Measurements from ENCODE around the gene DIPK2A.

DNA sequence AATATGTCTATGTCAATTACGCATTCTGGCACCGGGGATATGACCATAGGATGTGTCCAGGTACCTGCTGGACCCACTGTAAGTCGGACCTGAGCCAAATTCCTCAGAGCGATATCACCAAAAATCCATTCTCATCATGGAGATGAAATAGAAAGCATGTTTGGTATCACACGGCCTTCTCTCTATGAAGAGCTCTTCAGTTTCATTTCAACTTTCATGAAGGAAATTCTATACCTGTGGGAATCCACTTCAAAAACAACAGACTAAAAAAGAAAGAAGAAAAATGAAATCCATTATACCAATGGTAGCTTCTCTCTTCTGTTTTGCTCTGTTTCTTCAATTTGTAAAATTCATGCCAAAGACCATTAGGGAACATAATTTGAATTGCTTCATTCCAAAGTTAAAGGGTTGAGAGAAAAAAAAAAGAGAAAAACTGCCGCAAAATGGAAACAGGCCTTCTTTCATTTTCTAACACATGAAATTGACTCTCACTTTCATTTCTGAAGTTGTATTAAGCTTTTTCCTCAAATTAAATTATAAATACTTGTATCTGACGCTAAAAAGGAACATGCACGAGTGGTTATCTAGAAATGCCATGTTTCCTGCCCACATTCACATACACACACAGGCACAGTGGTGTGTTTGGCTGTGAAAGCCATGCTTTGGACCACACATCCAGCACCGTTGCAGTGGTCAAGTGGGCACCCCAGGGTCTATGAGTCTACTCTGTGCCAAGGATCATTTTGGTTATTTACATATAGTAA is 46.9 kb upstream of the DIPK2A start:
- TF ChIP-seq ELF1 (IDR thresholded peaks at IDR 0.05) (no peak), NFIC (IDR thresholded peaks at IDR 0.05; ENCODE audit: borderline replicate concordance) (no peak), FOSL2 (IDR thresholded peaks at IDR 0.05; ENCODE audit: borderline replicate concordance, low read depth) (no peak), POLR2AphosphoS5 (IDR thresholded peaks at IDR 0.05; ENCODE audit: low read depth, low read length) (no peak), SMC3 (IDR thresholded peaks at IDR 0.05; ENCODE audit: low read depth, low read length) (no peak), EZH2phosphoT487 (IDR thresholded peaks at IDR 0.05; ENCODE audit: borderline replicate concordance, low read depth) (no peak), CHD2 (IDR thresholded peaks at IDR 0.05; ENCODE audit: low read length, partially characterized antibody) (no peak), EP300 (IDR thresholded peaks at IDR 0.05; ENCODE audit: borderline replicate concordance in 1 of 2, low read depth in 1 of 2, low read length in 1 of 2) (no peak), FOXM1 (IDR thresholded peaks at IDR 0.05; ENCODE audit: low read depth) (no peak)
- TF ChIP-seq, protein P1, sequence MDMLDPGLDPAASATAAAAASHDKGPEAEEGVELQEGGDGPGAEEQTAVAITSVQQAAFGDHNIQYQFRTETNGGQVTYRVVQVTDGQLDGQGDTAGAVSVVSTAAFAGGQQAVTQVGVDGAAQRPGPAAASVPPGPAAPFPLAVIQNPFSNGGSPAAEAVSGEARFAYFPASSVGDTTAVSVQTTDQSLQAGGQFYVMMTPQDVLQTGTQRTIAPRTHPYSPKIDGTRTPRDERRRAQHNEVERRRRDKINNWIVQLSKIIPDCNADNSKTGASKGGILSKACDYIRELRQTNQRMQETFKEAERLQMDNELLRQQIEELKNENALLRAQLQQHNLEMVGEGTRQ (IDR thresholded peaks at IDR 0.05; ENCODE audit: borderline replicate concordance, low read depth, low read length), result no peak
- TF ChIP-seq, protein P2, sequence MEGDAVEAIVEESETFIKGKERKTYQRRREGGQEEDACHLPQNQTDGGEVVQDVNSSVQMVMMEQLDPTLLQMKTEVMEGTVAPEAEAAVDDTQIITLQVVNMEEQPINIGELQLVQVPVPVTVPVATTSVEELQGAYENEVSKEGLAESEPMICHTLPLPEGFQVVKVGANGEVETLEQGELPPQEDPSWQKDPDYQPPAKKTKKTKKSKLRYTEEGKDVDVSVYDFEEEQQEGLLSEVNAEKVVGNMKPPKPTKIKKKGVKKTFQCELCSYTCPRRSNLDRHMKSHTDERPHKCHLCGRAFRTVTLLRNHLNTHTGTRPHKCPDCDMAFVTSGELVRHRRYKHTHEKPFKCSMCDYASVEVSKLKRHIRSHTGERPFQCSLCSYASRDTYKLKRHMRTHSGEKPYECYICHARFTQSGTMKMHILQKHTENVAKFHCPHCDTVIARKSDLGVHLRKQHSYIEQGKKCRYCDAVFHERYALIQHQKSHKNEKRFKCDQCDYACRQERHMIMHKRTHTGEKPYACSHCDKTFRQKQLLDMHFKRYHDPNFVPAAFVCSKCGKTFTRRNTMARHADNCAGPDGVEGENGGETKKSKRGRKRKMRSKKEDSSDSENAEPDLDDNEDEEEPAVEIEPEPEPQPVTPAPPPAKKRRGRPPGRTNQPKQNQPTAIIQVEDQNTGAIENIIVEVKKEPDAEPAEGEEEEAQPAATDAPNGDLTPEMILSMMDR (IDR thresholded peaks at IDR 0.05), result no peak
- TF ChIP-seq, protein P3, sequence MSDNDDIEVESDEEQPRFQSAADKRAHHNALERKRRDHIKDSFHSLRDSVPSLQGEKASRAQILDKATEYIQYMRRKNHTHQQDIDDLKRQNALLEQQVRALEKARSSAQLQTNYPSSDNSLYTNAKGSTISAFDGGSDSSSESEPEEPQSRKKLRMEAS (IDR thresholded peaks at IDR 0.05; ENCODE audit: low read depth), result no peak
- TF ChIP-seq, protein P4, sequence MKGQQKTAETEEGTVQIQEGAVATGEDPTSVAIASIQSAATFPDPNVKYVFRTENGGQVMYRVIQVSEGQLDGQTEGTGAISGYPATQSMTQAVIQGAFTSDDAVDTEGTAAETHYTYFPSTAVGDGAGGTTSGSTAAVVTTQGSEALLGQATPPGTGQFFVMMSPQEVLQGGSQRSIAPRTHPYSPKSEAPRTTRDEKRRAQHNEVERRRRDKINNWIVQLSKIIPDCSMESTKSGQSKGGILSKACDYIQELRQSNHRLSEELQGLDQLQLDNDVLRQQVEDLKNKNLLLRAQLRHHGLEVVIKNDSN (IDR thresholded peaks at IDR 0.05; ENCODE audit: borderline replicate concordance, low read depth), result no peak
